IMR-90 (cell line): ENCODE data around the gene CYP27C1. TPM values are rescaled to one million over a fixed set of nuclear protein-coding genes. Genes with fewer than 3 reads are reported as not detected.

Experiments used
- ATAC-seq: fragments of 200-7000 bp; cut with Tn5 transposase; 2 replicates; pipeline ENCODE4 v1.9.1; 2020; ENCODE audit warnings: low read depth, mild to moderate bottlenecking, moderate library complexity
- BruUV-seq: library from RNA; stranded (reverse); fragments of 400-500 nt; replicated peaks from 2 replicates; lab custom pipeline; 2021; lab: Mats Ljungman, UMichigan
- CTCF ChIA-PET: fragments of 300-600 bp; formaldehyde crosslinking; extraction: SDS; loops from one replicate; lab custom pipeline; 2021; ENCODE audit warnings: antibody characterized with exemption; lab: Yijun Ruan, JAX
- POLR2A ChIA-PET: fragments of 300-600 bp; sonication (Branson Sonifier 250); formaldehyde crosslinking; loops from one replicate; lab custom pipeline; 2022; ENCODE audit warnings: antibody characterized with exemption; ENCODE audit not compliant: unreplicated experiment; lab: Charles Lee
- DNase-seq: peaks from one replicate; pipeline ENCODE4 v3.0.0; 2013
- H2AFZ ChIP-seq: replicated peaks from 2 replicates; pipeline ENCODE3; 2013; ENCODE audit warnings: low read length, mild to moderate bottlenecking; ENCODE audit not compliant: poor library complexity
- H2AK5ac ChIP-seq: 2 replicates; pipeline ENCODE4 v1.6.1; 2013; ENCODE audit warnings: low read depth, low read length, inconsistent platforms
- H2AK9ac ChIP-seq: replicated peaks from 2 replicates; pipeline ENCODE3; 2013; ENCODE audit warnings: mild to moderate bottlenecking, low read depth, low read length, moderate library complexity; ENCODE audit not compliant: poor library complexity
- H2BK120ac ChIP-seq: 2 replicates; pipeline ENCODE4 v1.6.1; 2013; ENCODE audit warnings: low read depth, low read length, inconsistent platforms
- H2BK15ac ChIP-seq: 3 replicates; pipeline ENCODE4 v1.6.1; 2013; ENCODE audit warnings: low read depth, low read length, inconsistent platforms
- H2BK20ac ChIP-seq: 2 replicates; pipeline ENCODE4 v1.6.1; 2013; ENCODE audit warnings: low read depth, mild to moderate bottlenecking, inconsistent platforms, low read length, moderate library complexity
- H2BK5ac ChIP-seq: 2 replicates; pipeline ENCODE4 v1.6.1; 2013; ENCODE audit warnings: mild to moderate bottlenecking, low read depth, low read length, inconsistent platforms; ENCODE audit not compliant: poor library complexity, severe bottlenecking
- H3K14ac ChIP-seq: replicated peaks from 2 replicates; pipeline ENCODE4 v1.6.1; 2013; ENCODE audit warnings: low read depth, low read length, inconsistent platforms
- H3K18ac ChIP-seq: 2 replicates; pipeline ENCODE4 v1.6.1; 2013; ENCODE audit warnings: low read depth, low read length, control low read depth
- H3K23ac ChIP-seq: 2 replicates; pipeline ENCODE4 v1.6.1; 2013; ENCODE audit warnings: low read depth, low read length, inconsistent platforms
- H3K27ac ChIP-seq: 2 replicates; pipeline ENCODE4 v1.5.1; 2013; ENCODE audit warnings: mild to moderate bottlenecking, control low read depth, low read length; ENCODE audit not compliant: insufficient read depth
- H3K27me3 ChIP-seq: 2 replicates; pipeline ENCODE4 v1.6.1; 2013; ENCODE audit warnings: low read length; ENCODE audit not compliant: control insufficient read depth, insufficient read depth
- H3K36me3 ChIP-seq: 2 replicates; pipeline ENCODE4 v1.6.1; 2013; ENCODE audit warnings: low read length, mixed read lengths; ENCODE audit not compliant: control insufficient read depth, insufficient read depth
- H3K4ac ChIP-seq: 2 replicates; pipeline ENCODE4 v1.6.1; 2013; ENCODE audit warnings: low read depth, low read length, inconsistent platforms
- H3K4me1 ChIP-seq: 2 replicates; pipeline ENCODE4 v1.6.1; 2013; ENCODE audit warnings: low read length, mixed read lengths; ENCODE audit not compliant: control insufficient read depth, insufficient read depth
- H3K4me2 ChIP-seq: 2 replicates; pipeline ENCODE4 v1.6.1; 2013; ENCODE audit warnings: low read depth, mild to moderate bottlenecking, control low read depth, low read length, moderate library complexity
- H3K4me3 ChIP-seq: 2 replicates; pipeline ENCODE4 v1.5.1; 2013; ENCODE audit warnings: low read depth, mild to moderate bottlenecking, control low read depth, low read length, moderate library complexity; ENCODE audit not compliant: insufficient read depth
- H3K56ac ChIP-seq: 2 replicates; pipeline ENCODE4 v1.6.1; 2013; ENCODE audit warnings: low read length, inconsistent platforms; ENCODE audit not compliant: insufficient read depth; ENCODE audit errors: extremely low read depth
- H3K79me1 ChIP-seq, 2 experiments: 2 replicates each; pipeline ENCODE4 v1.6.1; 2013; ENCODE audit warnings: low read length in 2 of 2, inconsistent platforms in 1 of 2, low read depth in 1 of 2
- H3K9ac ChIP-seq: 2 replicates; pipeline ENCODE4 v1.6.1; 2013; ENCODE audit warnings: low read depth, low read length, control low read depth
- H3K9me1 ChIP-seq: 2 replicates; pipeline ENCODE4 v1.6.1; 2013; ENCODE audit warnings: low read length, inconsistent platforms; ENCODE audit not compliant: insufficient read depth
- H3K9me3 ChIP-seq: 2 replicates; pipeline ENCODE4 v1.6.1; 2013; ENCODE audit warnings: low read length; ENCODE audit not compliant: control insufficient read depth, insufficient read depth
- H4K20me1 ChIP-seq: 2 replicates; pipeline ENCODE4 v1.6.1; 2013; ENCODE audit warnings: low read length, inconsistent platforms; ENCODE audit not compliant: insufficient read depth
- H4K5ac ChIP-seq: 2 replicates; pipeline ENCODE4 v1.6.1; 2013; ENCODE audit warnings: mild to moderate bottlenecking, low read depth, low read length, control low read depth
- H4K8ac ChIP-seq, 2 experiments: 2 replicates each; pipeline ENCODE4 v1.6.1; 2013; ENCODE audit warnings: low read depth in 2 of 2, low read length in 2 of 2, control low read depth in 1 of 2, inconsistent platforms in 1 of 2
- H4K91ac ChIP-seq: 2 replicates; pipeline ENCODE4 v1.6.1; 2013; ENCODE audit warnings: low read depth, low read length, inconsistent platforms; ENCODE audit not compliant: insufficient read depth
- BHLHE40 ChIP-seq: fragments of 150-350 bp; IDR thresholded peaks from 2 replicates; pipeline ENCODE4 v1.6.1; 2016; ENCODE audit warnings: mild to moderate bottlenecking, low read depth, low read length
- CEBPB ChIP-seq: IDR thresholded peaks from 2 replicates; pipeline ENCODE4 v1.6.1; 2012; ENCODE audit warnings: low read depth, low read length, improper control_type of control experiment
- CHD1 ChIP-seq: IDR thresholded peaks from 2 replicates; pipeline ENCODE4 v1.6.1; 2012; ENCODE audit warnings: low read depth, low read length, improper control_type of control experiment
- ELK1 ChIP-seq: fragments of 150-350 bp; IDR thresholded peaks from 2 replicates; pipeline ENCODE4 v1.6.1; 2016; ENCODE audit warnings: low read depth, mild to moderate bottlenecking, low read length, moderate library complexity, borderline replicate concordance
- FOS ChIP-seq: fragments of 150-350 bp; IDR thresholded peaks from 2 replicates; pipeline ENCODE4 v1.6.1; 2016; ENCODE audit warnings: low read depth, low read length
- MAFK ChIP-seq: IDR thresholded peaks from 2 replicates; pipeline ENCODE4 v1.6.1; 2012; ENCODE audit warnings: low read depth, low read length, improper control_type of control experiment
- MAZ ChIP-seq: IDR thresholded peaks from 2 replicates; pipeline ENCODE4 v1.6.1; 2012; ENCODE audit warnings: low read depth, mild to moderate bottlenecking, low read length, improper control_type of control experiment, moderate library complexity, borderline replicate concordance
- MXI1 ChIP-seq: IDR thresholded peaks from 2 replicates; pipeline ENCODE4 v1.6.1; 2012; ENCODE audit warnings: low read depth, mild to moderate bottlenecking, low read length, moderate library complexity, borderline replicate concordance
- NFE2L2 ChIP-seq: fragments of 150-350 bp; IDR thresholded peaks from 2 replicates; pipeline ENCODE4 v1.6.1; 2016; ENCODE audit warnings: low read depth, mild to moderate bottlenecking, low read length
- POLR2A ChIP-seq: IDR thresholded peaks from 2 replicates; pipeline ENCODE4 v1.6.1; 2012; ENCODE audit warnings: mild to moderate bottlenecking, low read depth, low read length
- RAD21 ChIP-seq: IDR thresholded peaks from 2 replicates; pipeline ENCODE4 v1.6.1; 2012; ENCODE audit warnings: low read length, improper control_type of control experiment
- RCOR1 ChIP-seq: IDR thresholded peaks from 2 replicates; pipeline ENCODE4 v1.6.1; 2012; ENCODE audit warnings: mild to moderate bottlenecking, low read length, improper control_type of control experiment; ENCODE audit not compliant: insufficient replicate concordance
- RFX5 ChIP-seq: IDR thresholded peaks from 2 replicates; pipeline ENCODE4 v1.8.0; 2012; ENCODE audit warnings: low read depth, mild to moderate bottlenecking, low read length, moderate library complexity
- SMC3 ChIP-seq: fragments of 150-350 bp; IDR thresholded peaks from 2 replicates; pipeline ENCODE4 v1.6.1; 2016; ENCODE audit warnings: low read depth, mild to moderate bottlenecking, antibody characterized with exemption, low read length, moderate library complexity
- WGBS, 2 experiments: methylation state at CpG; one replicate each; pipeline versions ENCODE4 v1.1.5 to v1.1.7; 2013; ENCODE audit warnings: missing lambda C conversion rate in 2 of 2; ENCODE audit not compliant: insufficient read length in 1 of 2; ENCODE audit errors: extremely low coverage in 2 of 2; 5-methylcytosine and 5-hydroxymethylcytosine counted together
- dilution Hi-C: fragments of 300-500 bp; cut with HindIII; formaldehyde crosslinking; loops from one replicate; pipeline ENCODE4 v1.14.3; 2018; ENCODE audit warnings: low sequenced_read_pairs; ENCODE audit not compliant: unreplicated experiment
- in situ Hi-C: fragments of 300-500 bp; cut with MboI; formaldehyde crosslinking; loops from 3 replicates; pipeline ENCODE4 v1.14.3; 2019; ENCODE audit warnings: low sequenced_read_pairs, inconsistent platforms, mixed read lengths
- intact Hi-C: fragments of 100-400 bp; cut with micrococcal nuclease; formaldehyde crosslinking; loops from 2 replicates; pipeline ENCODE4 v1.10.0; 2022
- polyA plus RNA-seq, 3 experiments: library from polyadenylated mRNA; depleted of rRNA; stranded (reverse); fragments of >200 nt; gene quantifications; 2 replicates each; pipeline ENCODE4 v1.2.3, GENCODE V29; 2012; ENCODE audit warnings: low replicate concordance in 1 of 3
- total RNA-seq: library from RNA; depleted of rRNA; stranded (reverse); fragments of >200 nt; gene quantifications from 2 replicates; pipeline ENCODE4 v1.2.3, GENCODE V29; 2012
- TF ChIP-seq, protein P1 (sequence below): fragments of 150-350 bp; IDR thresholded peaks from 2 replicates; pipeline ENCODE4 v1.6.1; 2017; ENCODE audit warnings: mild to moderate bottlenecking, antibody characterized with exemption, low read length, low read depth
- TF ChIP-seq, protein P2 (sequence below): conservative IDR thresholded peaks from 2 replicates; pipeline ENCODE4 v1.5.1; 2012; ENCODE audit warnings: mild to moderate bottlenecking, low read depth, low read length, improper control_type of control experiment

Gene CYP27C1
- total and polyA plus RNA-seq, 2 of the 4 experiments (the other 2 are of a cell fraction) = not detected

- 91% methylated on average over 10 of the region's 14 CpGs; no CpG with 5 or more reads in 1 of the 2 experiments for WGBS, 2 experiments
- H3K9ac ChIP-seq = no peak overlapping the region
- TF ChIP-seq NFE2L2 (no peak), SMC3 (no peak), CEBPB (no peak), RCOR1 (no peak), ELK1 (no peak), RFX5 (no peak), CHD1 (no peak), RAD21 (no peak), BHLHE40 (no peak), MAZ (no peak), MXI1 (no peak), POLR2A (no peak), FOS (no peak), MAFK (no peak)
- TF ChIP-seq, protein P1, sequence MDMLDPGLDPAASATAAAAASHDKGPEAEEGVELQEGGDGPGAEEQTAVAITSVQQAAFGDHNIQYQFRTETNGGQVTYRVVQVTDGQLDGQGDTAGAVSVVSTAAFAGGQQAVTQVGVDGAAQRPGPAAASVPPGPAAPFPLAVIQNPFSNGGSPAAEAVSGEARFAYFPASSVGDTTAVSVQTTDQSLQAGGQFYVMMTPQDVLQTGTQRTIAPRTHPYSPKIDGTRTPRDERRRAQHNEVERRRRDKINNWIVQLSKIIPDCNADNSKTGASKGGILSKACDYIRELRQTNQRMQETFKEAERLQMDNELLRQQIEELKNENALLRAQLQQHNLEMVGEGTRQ = no peak
- TF ChIP-seq, protein P2, sequence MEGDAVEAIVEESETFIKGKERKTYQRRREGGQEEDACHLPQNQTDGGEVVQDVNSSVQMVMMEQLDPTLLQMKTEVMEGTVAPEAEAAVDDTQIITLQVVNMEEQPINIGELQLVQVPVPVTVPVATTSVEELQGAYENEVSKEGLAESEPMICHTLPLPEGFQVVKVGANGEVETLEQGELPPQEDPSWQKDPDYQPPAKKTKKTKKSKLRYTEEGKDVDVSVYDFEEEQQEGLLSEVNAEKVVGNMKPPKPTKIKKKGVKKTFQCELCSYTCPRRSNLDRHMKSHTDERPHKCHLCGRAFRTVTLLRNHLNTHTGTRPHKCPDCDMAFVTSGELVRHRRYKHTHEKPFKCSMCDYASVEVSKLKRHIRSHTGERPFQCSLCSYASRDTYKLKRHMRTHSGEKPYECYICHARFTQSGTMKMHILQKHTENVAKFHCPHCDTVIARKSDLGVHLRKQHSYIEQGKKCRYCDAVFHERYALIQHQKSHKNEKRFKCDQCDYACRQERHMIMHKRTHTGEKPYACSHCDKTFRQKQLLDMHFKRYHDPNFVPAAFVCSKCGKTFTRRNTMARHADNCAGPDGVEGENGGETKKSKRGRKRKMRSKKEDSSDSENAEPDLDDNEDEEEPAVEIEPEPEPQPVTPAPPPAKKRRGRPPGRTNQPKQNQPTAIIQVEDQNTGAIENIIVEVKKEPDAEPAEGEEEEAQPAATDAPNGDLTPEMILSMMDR = no peak
- ATAC-seq (no peak), DNase-seq (no peak)
- peaks cover 10% of the 10 kb centered on the region for H3K27me3 ChIP-seq
- in situ Hi-C loops (no loop called here), intact Hi-C loops (loop anchor here (5.0 kb wide), 1 partner anchor 278 kb away; no protein-coding TSS in a partner anchor), dilution Hi-C loops (no loop called here)
- no peak overlapping the region for H3K27ac ChIP-seq
- H2AK5ac ChIP-seq = no peak overlapping the region
- no TSS peak for BruUV-seq
- H3K4ac ChIP-seq = no peak overlapping the region
- no peaks in the 10 kb centered on the region for H3K9me3 ChIP-seq
- no peaks in the 10 kb centered on the region for H4K20me1 ChIP-seq
- no peaks in the 10 kb centered on the region; the same call in 1 of the 2 replicates for H3K9me1 ChIP-seq
- H2AFZ ChIP-seq = no peak overlapping the region
- H3K36me3 ChIP-seq = no peaks in the 10 kb centered on the region
- no peak overlapping the region for H2BK20ac ChIP-seq
- H2BK15ac ChIP-seq = no peak overlapping the region
- no peak overlapping the region for H3K56ac ChIP-seq
- H3K4me2 ChIP-seq = no peak overlapping the region
- ChIA-PET POLR2A (no interaction called here), CTCF (no interaction called here)
- H3K79me1 ChIP-seq = no peaks in the 10 kb centered on the region
- H3K4me3 ChIP-seq = no peak overlapping the region
- no peak overlapping the region for H4K5ac ChIP-seq
- H4K91ac ChIP-seq = no peak overlapping the region
- H3K14ac ChIP-seq = no peak overlapping the region
- H4K8ac ChIP-seq = no peak overlapping the region
- no peak overlapping the region for H2BK5ac ChIP-seq
- H3K23ac ChIP-seq = no peak overlapping the region
- peaks cover 3% of the 10 kb centered on the region for H3K4me1 ChIP-seq
- no peak overlapping the region for H3K18ac ChIP-seq
- no peak overlapping the region for H2BK120ac ChIP-seq
- no peak overlapping the region for H2AK9ac ChIP-seq
Observed at GRCh38 chr2:127199223-127199622, 20.9 kb downstream of the CYP27C1 start.
